GM18520 (cell line): ENCODE results near the gene ENTPD8.

Experiments used
- ATAC-seq: cut with Tn5 transposase; IDR thresholded peaks from one replicate; pipeline ENCODE4 v1.9.1; 2021; ENCODE audit not compliant: unreplicated experiment

Gene ENTPD8

GRCh38 chr9:137431416-137431931 is 9.7 kb downstream of the ENTPD8 start:
- ATAC-seq: no peak

- ATAC-seq: no peak
Observed at GRCh38 chr9:137430723-137431415, 10.3 kb downstream of the ENTPD8 start.

- ATAC-seq: no peak
Observed at GRCh38 chr9:137429974-137430722, 11.0 kb downstream of the ENTPD8 start.

- ATAC-seq: no peak
Observed at GRCh38 chr9:137429546-137429890, 11.6 kb downstream of the ENTPD8 start.

GRCh38 chr9:137428841-137429545 is 12.2 kb downstream of the ENTPD8 start:
- ATAC-seq: no peak

GRCh38 chr9:137428311-137428630 is 12.9 kb downstream of the ENTPD8 start:
- ATAC-seq: no peak

- no peak for ATAC-seq
Observed at GRCh38 chr9:137427454-137428310, 13.5 kb downstream of the ENTPD8 start.

- ATAC-seq: no peak
Observed at GRCh38 chr9:137426018-137426681, 15.0 kb downstream of the ENTPD8 start.

GRCh38 chr9:137423514-137424291 is 17.5 kb downstream of the ENTPD8 start:
- peak; percentile 15 for ATAC-seq

- peak; percentile 78 for ATAC-seq
Observed at GRCh38 chr9:137422604-137423513, 18.3 kb downstream of the ENTPD8 start, which contains the start of the genes EXD3 and NOXA1. TSS of gene EXD3 (minus strand) at chr9:137423162. CDS start at chr9:137395357, 27,805 bp downstream. TSS of gene NOXA1 (plus strand) at chr9:137423393. CDS start at chr9:137423530, 137 bp downstream.

- ATAC-seq: no peak
Observed at GRCh38 chr9:137421838-137422603, 19.1 kb downstream of the ENTPD8 start.

GRCh38 chr9:137417161-137418021 is 23.8 kb downstream of the ENTPD8 start:
- no peak for ATAC-seq

GRCh38 chr9:137416563-137417151 is 24.5 kb downstream of the ENTPD8 start:
- no peak for ATAC-seq

- no peak for ATAC-seq
Observed at GRCh38 chr9:137416006-137416562, 25.1 kb downstream of the ENTPD8 start.

- no peak for ATAC-seq
Observed at GRCh38 chr9:137415451-137415850, 25.7 kb downstream of the ENTPD8 start.

- ATAC-seq: no peak
Observed at GRCh38 chr9:137412431-137412830, 28.7 kb downstream of the ENTPD8 start.
